GM18505 (cell line): ENCODE measurements around the gene EIF3D.

Experiments
- ATAC-seq: cut with Tn5 transposase; IDR thresholded peaks from one replicate; pipeline ENCODE4 v1.9.1; 2021; ENCODE audit not compliant: unreplicated experiment
- POLR2A ChIP-seq: IDR thresholded peaks from 4 replicates; pipeline ENCODE4 v1.6.1; 2011; ENCODE audit warnings: borderline replicate concordance; ENCODE audit not compliant: insufficient read depth, insufficient read length; ENCODE audit errors: extremely low read depth

EIF3D gene

DNA sequence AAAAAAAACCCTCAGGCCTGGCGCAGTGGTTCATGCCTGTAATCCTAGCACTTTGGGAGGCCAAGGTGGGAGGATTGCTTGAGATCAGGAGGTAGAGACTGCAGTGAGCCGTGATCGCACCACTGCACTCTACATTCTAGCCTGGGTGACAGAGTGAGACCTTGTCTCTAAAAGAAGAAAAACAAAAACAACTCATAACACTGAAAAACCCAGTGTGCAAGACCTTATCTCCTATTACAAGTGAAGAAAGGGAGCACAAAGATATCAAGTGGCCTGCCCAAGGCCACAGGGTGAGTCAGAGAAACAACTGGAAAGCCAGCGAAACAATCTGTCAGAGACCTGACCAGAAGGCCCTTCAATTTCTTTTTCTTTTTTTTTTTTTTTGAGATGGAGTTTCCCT lies 50.0 kb downstream of the EIF3D start:
- ATAC-seq, result no peak
- TF ChIP-seq POLR2A, result no peak

DNA sequence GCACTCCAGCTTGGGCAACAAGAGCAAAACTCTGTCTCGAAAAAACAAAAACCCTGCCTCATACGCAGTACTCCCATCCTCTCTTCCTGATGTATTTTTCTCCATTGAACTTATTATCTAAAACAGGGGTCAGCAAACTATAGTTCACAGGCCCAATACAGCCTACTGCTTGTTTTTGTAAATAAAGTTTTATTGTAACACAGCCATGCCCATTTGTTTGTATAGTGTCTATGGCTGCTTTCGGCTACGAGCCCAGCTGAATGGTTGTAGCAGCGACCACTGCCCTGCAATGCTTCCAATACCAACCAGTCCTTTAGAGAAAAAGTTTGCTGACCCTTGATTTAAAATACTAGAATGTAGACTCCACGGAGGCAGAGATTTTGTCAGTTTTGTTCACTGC lies 53.6 kb downstream of the EIF3D start:
- no peak for ATAC-seq
- TF ChIP-seq POLR2A, result no peak

DNA sequence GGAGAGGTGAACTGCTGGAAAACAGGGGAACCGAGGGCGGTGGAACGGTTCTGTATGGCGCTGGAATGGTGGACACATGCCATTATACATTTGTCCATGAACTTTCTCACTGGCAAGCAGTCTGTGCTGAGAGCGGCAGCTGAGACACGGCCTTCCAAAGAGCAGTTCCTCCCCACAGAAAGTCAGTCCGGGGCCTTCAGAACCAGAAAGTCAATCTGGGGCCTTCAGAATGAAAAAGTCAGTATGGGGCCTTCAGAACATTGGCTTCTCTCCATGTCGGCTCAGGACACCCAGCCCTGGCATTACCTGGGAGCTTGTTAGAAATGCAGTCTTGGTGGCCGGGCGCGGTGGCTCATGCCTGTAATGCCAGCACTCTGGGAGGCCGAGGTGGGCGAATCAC lies 56.3 kb downstream of the EIF3D start:
- ATAC-seq, result no peak
- TF ChIP-seq POLR2A, result no peak

DNA sequence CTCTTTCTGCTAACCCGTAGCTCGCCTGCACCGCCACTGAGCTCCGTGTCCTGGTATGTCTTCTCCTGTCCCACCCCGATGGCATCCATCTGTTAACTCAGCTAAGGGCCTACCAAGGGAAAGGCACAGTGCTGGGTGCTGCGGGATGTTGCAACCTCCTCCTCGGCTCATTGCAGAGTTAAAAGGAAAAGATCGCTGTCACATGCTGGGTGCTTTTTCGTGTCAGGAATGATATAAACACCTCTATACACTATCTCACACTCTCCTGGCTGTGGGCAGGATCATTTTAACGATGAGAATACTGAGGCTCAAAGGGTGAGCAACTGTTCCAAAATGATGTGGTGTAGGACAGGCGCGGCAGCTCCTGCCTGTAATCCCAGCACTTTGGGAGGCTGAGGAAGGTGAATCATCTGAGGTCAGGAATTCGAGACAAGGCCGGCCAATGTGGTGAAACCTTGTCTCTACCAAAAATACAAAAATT lies 57.6 kb downstream of the EIF3D start:
- no peak for ATAC-seq

DNA sequence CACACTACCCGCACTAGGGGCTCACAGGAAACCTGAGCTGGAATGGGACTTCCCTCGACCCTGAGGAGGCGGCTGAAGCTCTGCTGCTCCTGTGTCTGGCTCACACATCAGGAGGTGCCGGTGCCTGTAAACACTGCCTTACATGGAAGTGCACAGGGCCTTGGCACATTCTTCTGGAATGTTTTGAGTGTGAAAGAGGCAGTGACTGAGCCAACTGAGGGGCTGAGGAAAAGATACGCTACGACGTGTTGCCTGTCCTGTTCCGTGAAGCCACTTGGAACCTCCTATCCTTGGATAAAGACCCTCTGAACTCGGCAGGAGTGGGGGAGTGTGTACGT lies 58.0 kb downstream of the EIF3D start:
- TF ChIP-seq POLR2A, result no peak
- no peak for ATAC-seq

More for the DNA sequence above, 57.6 kb downstream of the EIF3D start:
- TF ChIP-seq POLR2A, result no peak

DNA sequence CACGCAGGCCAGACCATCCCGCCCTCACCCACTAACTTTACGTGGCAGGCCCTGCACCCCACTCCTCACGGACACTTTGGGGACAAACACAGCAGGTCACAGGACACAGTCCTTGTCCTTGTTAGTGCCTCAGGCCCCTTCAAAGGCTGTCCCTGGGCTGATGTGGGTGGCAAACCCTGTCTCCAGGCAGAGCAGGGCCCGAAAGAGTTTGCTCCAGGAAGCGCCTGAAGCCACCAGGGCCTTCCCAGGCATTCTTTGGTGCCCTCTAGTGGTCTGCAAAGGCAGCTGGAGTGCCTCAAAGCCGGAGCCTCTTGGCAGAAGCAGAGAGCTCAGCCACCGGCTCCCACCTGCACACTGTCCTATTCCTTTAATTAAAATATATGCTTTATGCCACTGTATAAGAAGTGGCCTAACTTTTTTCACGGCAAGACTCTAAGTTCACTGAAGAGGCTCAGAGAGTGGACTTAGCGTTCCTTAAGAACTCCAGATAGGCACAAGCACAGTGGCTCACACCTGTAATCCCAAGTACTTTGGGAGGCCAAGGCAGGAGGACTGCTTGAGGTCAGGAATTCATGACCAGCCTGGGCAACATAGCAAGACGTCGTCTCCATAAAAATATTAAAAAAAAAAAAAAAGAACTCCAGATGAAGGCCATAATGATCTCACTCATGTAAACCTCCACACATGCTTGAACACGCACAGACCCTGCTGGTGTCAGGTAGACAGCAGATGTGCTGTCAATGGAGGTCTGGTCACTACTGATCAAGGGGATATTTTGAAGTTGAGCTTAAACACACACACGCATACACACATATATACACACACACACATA lies 58.6 kb downstream of the EIF3D start:
- TF ChIP-seq POLR2A, result no peak
- no peak for ATAC-seq

DNA sequence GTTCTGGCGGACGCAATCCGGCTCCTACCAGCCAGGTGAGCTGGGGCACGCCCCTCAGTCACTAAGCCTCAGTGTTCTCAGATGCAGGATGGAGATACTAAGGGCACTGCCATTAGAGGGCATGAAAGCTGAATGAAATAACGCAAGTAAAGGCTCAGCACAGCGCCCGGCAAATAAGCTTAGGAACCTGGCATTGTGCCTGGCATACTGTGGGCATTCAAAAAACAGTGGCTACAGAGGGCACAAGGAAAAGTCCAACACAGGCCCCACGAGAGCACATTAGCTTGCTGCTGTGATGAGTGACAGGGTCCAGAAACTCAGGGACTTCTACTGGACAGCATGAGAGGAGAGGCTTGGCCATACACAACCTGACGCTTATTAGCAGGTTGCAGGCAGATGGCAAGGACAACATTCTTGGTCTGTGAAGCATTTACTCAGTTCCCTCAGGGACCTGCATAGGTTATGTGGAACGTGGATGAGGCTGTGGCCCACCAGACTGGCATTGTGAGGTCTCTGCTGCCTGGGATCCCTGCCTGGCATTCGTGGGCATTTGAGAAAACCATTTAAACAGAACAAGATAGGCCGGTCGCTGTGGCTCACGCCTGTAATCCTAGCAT lies 59.8 kb downstream of the EIF3D start:
- ATAC-seq, result no peak

DNA sequence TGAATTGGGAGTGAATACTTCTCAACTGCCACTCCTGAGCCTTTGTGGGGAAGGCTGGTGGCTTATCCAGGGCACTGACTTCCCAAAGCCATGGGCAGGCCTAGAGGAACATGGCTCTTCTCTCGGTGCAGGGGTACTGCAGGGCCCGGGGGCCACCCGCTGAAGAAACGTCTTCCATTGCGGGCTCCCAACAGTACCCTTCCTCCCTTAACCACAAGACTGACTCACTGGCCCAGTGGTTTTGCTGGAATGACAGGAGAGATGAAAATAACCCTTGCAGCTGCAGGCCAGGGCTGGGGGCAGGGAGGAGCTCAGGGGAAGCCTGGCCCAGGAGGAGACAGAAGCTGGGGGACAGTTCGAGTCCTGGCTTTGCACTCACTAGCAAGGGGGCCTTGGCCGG lies 61.0 kb downstream of the EIF3D start:
- no peak for TF ChIP-seq POLR2A
- no peak for ATAC-seq

More for the DNA sequence above, 59.8 kb downstream of the EIF3D start:
- TF ChIP-seq POLR2A, result no peak

DNA sequence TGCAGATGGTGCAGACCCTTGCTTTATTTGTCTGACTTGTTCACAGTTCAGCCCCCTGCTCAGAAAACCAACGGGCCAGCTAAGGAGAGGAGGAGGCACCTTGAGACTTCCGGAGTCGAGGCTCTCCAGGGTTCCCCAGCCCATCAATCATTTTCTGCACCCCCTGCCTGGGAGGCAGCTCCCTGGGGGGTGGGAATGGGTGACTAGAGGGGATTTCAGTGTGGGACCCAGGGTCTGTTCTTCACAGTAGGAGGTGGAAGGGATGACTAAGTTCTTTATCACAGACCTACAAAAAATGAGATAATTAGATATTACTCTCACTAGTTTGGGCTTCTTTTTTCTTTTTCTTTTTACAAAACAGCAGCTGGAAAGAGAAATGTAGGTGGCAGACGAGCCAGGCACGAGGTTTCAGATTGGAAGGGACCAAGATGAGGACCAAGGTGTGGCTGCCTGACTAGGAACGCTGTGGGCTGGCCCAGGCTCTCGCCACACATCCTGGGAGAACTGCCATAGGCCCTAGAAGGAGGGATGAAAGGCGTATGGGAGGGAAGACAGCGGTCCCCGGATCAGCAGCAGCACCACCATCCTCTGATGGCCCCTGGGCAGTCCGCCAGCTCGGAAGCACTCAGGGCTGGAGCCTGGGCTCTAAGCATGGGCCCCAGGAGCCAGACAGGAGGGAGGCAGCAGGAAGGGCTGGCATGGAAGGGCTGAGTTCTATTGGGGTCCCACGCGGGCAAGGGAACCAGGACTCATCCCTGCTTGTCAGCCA lies 61.7 kb downstream of the EIF3D start:
- TF ChIP-seq POLR2A, result no peak
- ATAC-seq, result no peak

DNA sequence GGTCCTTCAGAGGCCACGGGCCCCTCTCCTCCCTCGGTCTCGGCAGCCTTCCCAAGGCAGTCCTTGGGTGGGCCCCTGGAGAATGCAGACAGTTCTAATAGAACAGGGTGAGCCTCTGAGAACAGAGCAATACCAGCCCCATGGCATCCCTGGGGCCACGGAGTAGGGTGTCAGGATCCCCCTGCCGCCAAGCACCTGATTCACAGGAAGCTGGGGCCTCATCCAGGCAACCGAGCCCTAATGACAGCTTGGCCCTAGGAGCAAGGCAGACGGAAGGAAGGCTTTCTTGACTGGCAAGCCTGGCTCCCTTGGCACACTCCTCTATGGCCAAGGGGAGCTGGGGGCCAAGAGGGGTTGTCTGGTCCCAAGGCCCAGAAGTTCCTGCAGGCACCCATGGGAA lies 62.7 kb downstream of the EIF3D start:
- ATAC-seq, result no peak
- no peak for TF ChIP-seq POLR2A

DNA sequence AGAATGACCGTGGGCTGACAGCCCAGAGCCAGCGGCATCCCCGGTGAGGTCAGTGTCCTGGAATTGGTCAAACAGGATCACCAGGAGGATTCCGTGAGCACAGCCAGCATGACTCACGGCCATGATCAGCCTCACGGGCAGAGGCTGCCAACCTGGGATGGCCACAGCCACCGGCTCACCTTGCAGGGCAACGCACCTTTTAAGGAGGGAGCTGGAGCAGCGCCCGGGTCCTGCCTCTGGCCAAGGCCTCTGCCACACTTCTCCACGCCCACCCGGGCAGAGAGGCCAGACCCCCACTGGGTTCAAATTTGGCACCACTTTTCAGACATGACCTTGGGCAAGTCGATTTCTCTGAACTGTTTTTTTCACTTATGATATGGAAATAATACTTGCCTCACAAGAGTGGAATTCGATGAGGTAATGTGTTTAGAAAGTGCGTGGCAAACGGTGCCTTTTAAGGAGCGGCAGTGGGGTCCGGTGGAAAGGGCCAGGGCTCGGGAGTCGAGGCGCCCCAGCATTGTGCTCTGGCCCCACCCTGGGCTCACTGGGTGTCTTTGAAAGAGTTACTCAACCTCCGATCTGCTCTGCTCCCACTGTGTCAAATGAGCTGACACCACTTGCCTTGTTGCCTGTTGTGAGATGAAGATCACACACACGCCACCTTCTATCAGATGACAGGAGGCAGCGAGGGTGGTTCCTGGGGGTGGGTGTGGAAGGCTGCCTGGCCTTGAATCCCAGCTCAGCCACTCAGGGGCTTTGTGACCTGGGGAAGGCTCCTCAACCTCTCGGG lies 63.5 kb downstream of the EIF3D start:
- no peak for ATAC-seq
- no peak for TF ChIP-seq POLR2A

DNA sequence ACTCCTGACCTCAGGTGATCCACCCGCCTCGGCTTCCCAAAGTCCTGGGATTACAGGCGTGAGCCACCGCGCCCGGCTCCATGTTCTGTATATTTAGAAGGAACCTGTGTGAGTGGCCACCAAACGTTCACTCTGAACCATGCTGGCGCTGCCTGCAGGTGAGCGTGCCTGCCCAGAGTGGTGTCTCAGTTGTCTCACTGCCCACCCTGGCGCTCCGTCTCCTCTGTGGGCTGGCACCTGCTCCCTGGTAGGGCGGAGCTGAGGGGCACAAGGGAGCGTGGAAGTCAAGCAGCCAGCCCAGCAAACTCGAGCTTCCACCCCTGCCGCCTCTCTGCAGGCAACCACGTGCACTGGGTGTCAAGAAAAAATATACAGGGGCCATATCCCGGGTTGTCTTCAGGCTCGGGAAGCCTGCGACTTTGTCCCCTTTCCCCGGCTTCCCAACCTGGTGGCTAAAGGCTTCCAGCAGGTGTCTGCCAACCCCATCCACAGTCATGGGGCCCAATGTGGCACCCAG lies 64.2 kb downstream of the EIF3D start:
- TF ChIP-seq POLR2A, result no peak
- no peak for ATAC-seq

DNA sequence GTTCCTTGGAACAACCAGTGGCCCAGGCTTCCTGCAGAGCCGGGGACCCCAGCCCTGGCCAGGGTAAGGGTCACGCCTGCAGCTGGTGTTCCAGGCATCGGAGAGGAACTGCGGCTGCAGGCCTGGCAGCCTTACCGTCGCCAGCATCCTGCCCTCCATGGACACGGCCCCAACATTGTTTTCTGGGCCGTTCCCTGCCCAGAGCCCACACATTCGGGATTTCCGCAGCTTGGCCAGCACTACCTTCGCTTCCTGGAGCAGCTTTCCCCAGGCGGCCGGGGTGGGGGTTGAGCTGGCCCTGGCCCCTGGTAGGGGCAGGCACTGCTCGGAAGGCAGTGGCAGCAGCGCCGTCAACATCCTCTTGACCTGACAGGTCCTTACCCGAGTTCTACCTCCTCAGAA lies 65.2 kb downstream of the EIF3D start:
- ATAC-seq, result no peak
- no peak for TF ChIP-seq POLR2A
